NT2/D1 (cell line): ENCODE data around the gene ANAPC2.

Experiments used
- DNase-seq: peaks from one replicate; pipeline ENCODE4 v3.0.0-alpha.2; 2011; ENCODE audit warnings: low read depth, low spot score
- H3K27me3 ChIP-seq: 2 replicates; pipeline ENCODE4 v1.6.0; 2011; ENCODE audit warnings: mild to moderate bottlenecking; ENCODE audit not compliant: insufficient read length, insufficient read depth
- H3K36me3 ChIP-seq: 2 replicates; pipeline ENCODE4 v1.6.1; 2011; ENCODE audit warnings: mild to moderate bottlenecking, low read length, mixed read lengths; ENCODE audit not compliant: insufficient read depth, insufficient read length
- H3K4me1 ChIP-seq: 2 replicates; pipeline ENCODE4 v1.5.1; 2011; ENCODE audit not compliant: insufficient read depth, insufficient read length
- H3K4me3 ChIP-seq: 2 replicates; pipeline ENCODE4 v1.5.1; 2011; ENCODE audit warnings: low read depth; ENCODE audit not compliant: insufficient read length
- H3K9ac ChIP-seq: 2 replicates; pipeline ENCODE4 v1.6.0; 2011; ENCODE audit warnings: low read depth; ENCODE audit not compliant: insufficient read length
- H3K9me3 ChIP-seq: 2 replicates; pipeline ENCODE4 v1.5.1; 2011; ENCODE audit warnings: mild to moderate bottlenecking, low read length; ENCODE audit not compliant: insufficient read depth
- SUZ12 ChIP-seq: IDR thresholded peaks from 2 replicates; pipeline ENCODE4 v1.6.1; 2011; ENCODE audit not compliant: insufficient read length, insufficient read depth; ENCODE audit errors: extremely low read depth
- YY1 ChIP-seq: IDR thresholded peaks from 2 replicates; pipeline ENCODE4 v1.6.1; 2011; ENCODE audit not compliant: insufficient read length, insufficient read depth
- ZNF274 ChIP-seq: IDR thresholded peaks from 2 replicates; pipeline ENCODE4 v1.6.1; 2011; ENCODE audit warnings: mild to moderate bottlenecking, low read depth, low read length

ANAPC2 gene

GRCh38 chr9:137234055-137234697, 45.8 kb upstream of the ANAPC2 start:
- DNase-seq = no peak
- peaks cover 54% of the 10 kb centered on the region for H3K4me1 ChIP-seq

GRCh38 chr9:137233143-137233980, 45.0 kb upstream of the ANAPC2 start:
- Histone ChIP-seq H3K4me3 (no peak overlapping the region), H3K4me1 (peaks cover 54% of the 10 kb centered on the region), H3K9ac (no peak overlapping the region), H3K36me3 (peaks cover 5% of the 10 kb centered on the region), H3K27me3 (no peaks in the 10 kb centered on the region), H3K9me3 (no peaks in the 10 kb centered on the region)
- no peak for DNase-seq
- TF ChIP-seq ZNF274 (no peak), YY1 (no peak), SUZ12 (no peak)

More at GRCh38 chr9:137234055-137234697, 45.8 kb upstream of the ANAPC2 start:
- peaks cover 12% of the 10 kb centered on the region for H3K36me3 ChIP-seq
- H3K9ac ChIP-seq = peak overlapping the region; percentile 26
- no peaks in the 10 kb centered on the region for H3K27me3 ChIP-seq
- H3K9me3 ChIP-seq = no peaks in the 10 kb centered on the region
- TF ChIP-seq ZNF274 (no peak), YY1 (no peak), SUZ12 (no peak)
- no peak overlapping the region for H3K4me3 ChIP-seq

GRCh38 chr9:137232510-137232909, 44.1 kb upstream of the ANAPC2 start:
- Histone ChIP-seq H3K9me3 (no peaks in the 10 kb centered on the region), H3K36me3 (peaks cover 3% of the 10 kb centered on the region), H3K27me3 (no peaks in the 10 kb centered on the region), H3K9ac (no peak overlapping the region), H3K4me3 (no peak overlapping the region), H3K4me1 (peaks cover 50% of the 10 kb centered on the region)
- TF ChIP-seq SUZ12 (no peak), YY1 (no peak), ZNF274 (no peak)
- DNase-seq = no peak

- H3K4me1 ChIP-seq = peaks cover 49% of the 10 kb centered on the region
- no peaks in the 10 kb centered on the region for H3K9me3 ChIP-seq
- no peak overlapping the region for H3K9ac ChIP-seq
- TF ChIP-seq SUZ12 (no peak), ZNF274 (no peak), YY1 (no peak)
- no peaks in the 10 kb centered on the region for H3K27me3 ChIP-seq
- H3K4me3 ChIP-seq = no peak overlapping the region
- H3K36me3 ChIP-seq = peaks cover 3% of the 10 kb centered on the region
- DNase-seq = no peak
Observed at GRCh38 chr9:137232101-137232500, 43.7 kb upstream of the ANAPC2 start.

GRCh38 chr9:137231372-137232039, 43.1 kb upstream of the ANAPC2 start:
- TF ChIP-seq ZNF274 = no peak
- no peak for TF ChIP-seq YY1
- TF ChIP-seq SUZ12 = no peak
- no peaks in the 10 kb centered on the region for H3K9me3 ChIP-seq
- H3K4me3 ChIP-seq = no peak overlapping the region
- H3K4me1 ChIP-seq = peaks cover 48% of the 10 kb centered on the region
- H3K36me3 ChIP-seq = peaks cover 3% of the 10 kb centered on the region
- no peak for DNase-seq
- no peak overlapping the region for H3K9ac ChIP-seq
- no peaks in the 10 kb centered on the region for H3K27me3 ChIP-seq

- Histone ChIP-seq H3K9ac (peak within 1 kb of the TSS; percentile 36), H3K4me1 (peaks cover 45% of the 10 kb centered on the region), H3K36me3 (peaks cover 3% of the 10 kb centered on the region), H3K4me3 (no peak within 1 kb of the TSS), H3K27me3 (no peaks in the 10 kb centered on the region), H3K9me3 (no peaks in the 10 kb centered on the region)
- TF ChIP-seq YY1 = no peak
- TF ChIP-seq SUZ12 = no peak
- TF ChIP-seq ZNF274 = no peak
- DNase-seq = no peak
Observed at GRCh38 chr9:137230705-137231371, 42.5 kb upstream of the ANAPC2 start, which contains the start of gene SLC34A3. SLC34A3 (plus strand) TSS chr9:137230901; CDS start chr9:137231703, 802 bp downstream.
